Endothelial cell of umbilical vein (primary cell): ENCODE measurements around the gene BLID. TPM values are rescaled to one million over a fixed set of nuclear protein-coding genes. Genes with fewer than 3 reads are reported as not detected.

Experiments used
- BruUV-seq: library from RNA; stranded (reverse); fragments of 400-500 nt; replicated peaks from 2 replicates; lab custom pipeline; 2021; lab: Mats Ljungman, UMichigan
- CTCF ChIA-PET: fragments of 300-600, 350-600 bp; sonication (Branson Sonifier 250); formaldehyde crosslinking; loops from one replicate; lab custom pipeline; 2021; ENCODE audit warnings: antibody characterized with exemption, inconsistent platforms; lab: Charles Lee
- POLR2A ChIA-PET: fragments of 300-600, 350-600 bp; sonication (Branson Sonifier 250); formaldehyde crosslinking; loops from one replicate; lab custom pipeline; 2021; ENCODE audit warnings: antibody characterized with exemption, inconsistent platforms; lab: Charles Lee
- DNase-seq: peaks from one replicate; pipeline ENCODE4 v3.0.0-alpha.2; 2011; ENCODE audit warnings: low read depth, low spot score
- FAIRE-seq: peaks from 2 replicates; lab custom pipeline; 2011; peaks lifted over from hg19 to GRCh38; lab: Jason Lieb, UNC
- H2AFZ ChIP-seq: 2 replicates; pipeline ENCODE4 v1.6.0; 2012; ENCODE audit warnings: low read depth, low read length, control low read depth, inconsistent platforms
- H3K27ac ChIP-seq: 2 replicates; pipeline ENCODE4 v1.5.1; 2011; ENCODE audit warnings: low read depth, mild to moderate bottlenecking, control low read depth, low read length, moderate library complexity; ENCODE audit not compliant: insufficient read depth
- H3K27me3 ChIP-seq, 2 experiments: 2 replicates each; pipeline versions ENCODE4 v1.6.0 to v1.6.1; 2011; ENCODE audit warnings: low read length in 2 of 2, mixed read lengths in 1 of 2; ENCODE audit not compliant: control insufficient read depth in 2 of 2, insufficient read depth in 2 of 2
- H3K36me3 ChIP-seq, 2 experiments: 2 replicates in 1 of 2; 3 replicates in 1 of 2; pipeline ENCODE4 v1.5.1; 2011; ENCODE audit warnings: low read length in 2 of 2, mild to moderate bottlenecking in 1 of 2, moderate library complexity in 1 of 2; ENCODE audit not compliant: control insufficient read depth in 2 of 2, insufficient read depth in 2 of 2; ENCODE audit errors: extremely low read depth in 1 of 2
- H3K4me1 ChIP-seq: 3 replicates; pipeline ENCODE4 v1.5.1; 2011; ENCODE audit warnings: mild to moderate bottlenecking, low read length; ENCODE audit not compliant: control insufficient read depth, insufficient read depth; ENCODE audit errors: extremely low read depth
- H3K4me2 ChIP-seq: 2 replicates; pipeline ENCODE4 v1.6.1; 2011; ENCODE audit warnings: low read length, control low read depth, mixed read lengths; ENCODE audit not compliant: insufficient read depth
- H3K4me3 ChIP-seq, 3 experiments: fragments of 200-600 bp in 1 of 3; sonication (generic), shearing (Covaris generic) in 1 of 3; replicated peaks in 1 of 3; 2 replicates each; pipeline ENCODE4 v1.5.1; 2011 to 2016; ENCODE audit warnings: control low read depth in 3 of 3, low read length in 3 of 3, mild to moderate bottlenecking in 2 of 3, inconsistent platforms in 1 of 3, low read depth in 1 of 3, moderate library complexity in 1 of 3; ENCODE audit not compliant: insufficient read depth in 1 of 3
- H3K79me2 ChIP-seq: 2 replicates; pipeline ENCODE4 v1.6.0; 2012; ENCODE audit warnings: low read length, inconsistent platforms; ENCODE audit not compliant: control insufficient read depth, insufficient read depth
- H3K9ac ChIP-seq: replicated peaks from 2 replicates; pipeline ENCODE3; 2011; ENCODE audit warnings: low read length, control low read depth; ENCODE audit not compliant: insufficient read depth; ENCODE audit errors: extremely low read depth
- H3K9me1 ChIP-seq: replicated peaks from 3 replicates; pipeline ENCODE4 v1.6.0; 2011; ENCODE audit warnings: mild to moderate bottlenecking, low read length; ENCODE audit not compliant: control insufficient read depth, insufficient read depth; ENCODE audit errors: extremely low read depth
- H3K9me3 ChIP-seq: replicated peaks from 2 replicates; pipeline ENCODE4 v1.5.1; 2012; ENCODE audit warnings: low read length, inconsistent platforms; ENCODE audit not compliant: control insufficient read depth, insufficient read depth
- H4K20me1 ChIP-seq: replicated peaks from 2 replicates; pipeline ENCODE3; 2011; ENCODE audit warnings: mild to moderate bottlenecking, low read length; ENCODE audit not compliant: control insufficient read depth, insufficient read depth; ENCODE audit errors: extremely low read depth
- CTCF ChIP-seq, 2 donors: IDR thresholded peaks; 1 replicate in 1 of 2; 2 replicates in 1 of 2; pipeline ENCODE4 v1.5.1; 2011; ENCODE audit warnings: low read length in 2 of 2, mild to moderate bottlenecking in 2 of 2, moderate library complexity in 2 of 2, control low read depth in 1 of 2, inconsistent platforms in 1 of 2, low read depth in 1 of 2; ENCODE audit not compliant: insufficient read depth in 1 of 2; ENCODE audit errors: extremely low read depth in 1 of 2
- EZH2 ChIP-seq: IDR thresholded peaks from 2 replicates; pipeline ENCODE4 v1.6.1; 2012; ENCODE audit warnings: borderline replicate concordance, low read depth, mild to moderate bottlenecking, moderate library complexity, low read length, inconsistent platforms; ENCODE audit not compliant: severe bottlenecking
- FOS ChIP-seq: IDR thresholded peaks from 2 replicates; pipeline ENCODE4 v1.6.1; 2011; ENCODE audit warnings: mild to moderate bottlenecking, low read length, moderate library complexity, borderline replicate concordance; ENCODE audit not compliant: insufficient read depth
- MAX ChIP-seq: IDR thresholded peaks from 2 replicates; pipeline ENCODE4 v1.6.1; 2011; ENCODE audit not compliant: insufficient read depth, insufficient read length
- MYC ChIP-seq: IDR thresholded peaks from one replicate; pipeline ENCODE4 v1.6.1; 2011; ENCODE audit warnings: mild to moderate bottlenecking, low read depth, low read length
- POLR2A ChIP-seq: IDR thresholded peaks from 2 replicates; pipeline ENCODE4 v1.6.1; 2012; ENCODE audit warnings: low read depth, mild to moderate bottlenecking, control low read depth, low read length
- dilution Hi-C: fragments of 300-500 bp; cut with MboI; formaldehyde crosslinking; loops from one replicate; pipeline ENCODE4 v1.15.0; 2019; ENCODE audit warnings: low sequenced_read_pairs; ENCODE audit not compliant: extremely low pct_ligation_motif_present
- intact Hi-C: fragments of 100-400 bp; cut with micrococcal nuclease; formaldehyde crosslinking; loops from one replicate; pipeline ENCODE4 v1.10.0; 2022
- polyA plus RNA-seq, 4 experiments: library from polyadenylated mRNA; depleted of rRNA in 3 of 4; stranded (reverse) in 3 of 4; unstranded in 1 of 4; fragments of >200 nt; gene quantifications; 2 replicates each; pipeline versions ENCODE4 v1.2.1 to v1.2.3, GENCODE V29; 2011 to 2012; ENCODE audit warnings: missing spikeins in 1 of 4
- total RNA-seq: library from RNA; stranded (reverse); gene quantifications from 2 replicates; pipeline ENCODE4 v1.2.3, GENCODE V29; 2021

BLID gene
- total and polyA plus RNA-seq, 2 donors (not counting 3 experiments of a cell fraction or from before 2014, with no cell fraction given): 0.12 to 3.5 TPM

- Histone ChIP-seq H3K4me1 (peaks cover 60% of the 10 kb centered on the region), H3K4me3 (no peak overlapping the region), H3K36me3 (peaks cover 0 to 6% of the 10 kb centered on the region in 2 experiments), H4K20me1 (no peaks in the 10 kb centered on the region), H3K9me3 (no peaks in the 10 kb centered on the region), H2AFZ (no peak overlapping the region), H3K4me2 (no peak overlapping the region), H3K9ac (no peak overlapping the region), H3K9me1 (no peaks in the 10 kb centered on the region), H3K79me2 (peaks cover 75% of the 10 kb centered on the region), H3K27me3 (no peaks in the 10 kb centered on the region), H3K27ac (no peak overlapping the region)
- no peak for TF ChIP-seq POLR2A
- TF ChIP-seq MYC: no peak
- no peak for TF ChIP-seq EZH2
- no peak for TF ChIP-seq MAX
- no peak for TF ChIP-seq CTCF (IDR thresholded peaks at IDR 0.05; ENCODE audit: extremely low read depth in 1 of 2, insufficient read depth in 1 of 2, low read depth in 1 of 2, low read length in 2 of 2)
- no peak for TF ChIP-seq FOS
- no peak for DNase-seq
- intact Hi-C loops (no loop called here), dilution Hi-C loops (no loop called here)
- ChIA-PET POLR2A (no interaction called here), CTCF (interaction anchor here (0.6 kb wide), 1 partner anchor 24 kb away, joined by 4 read pairs; no protein-coding TSS in a partner anchor)
- FAIRE-seq: no peak
- no TSS peak for BruUV-seq
These were observed 25.7 kb upstream of the BLID start for GRCh38 chr11:122141725-122142124.

GRCh38 chr11:122140500-122140899, 24.5 kb upstream of the BLID start:
- H3K27ac ChIP-seq: no peak overlapping the region
- CTCF ChIA-PET: interaction anchor here (1.4 to 2.6 kb wide), 2 partner anchors 51 to 62 kb away, joined by 6 to 21 read pairs; no protein-coding TSS in a partner anchor
- no peak for FAIRE-seq
- no peak overlapping the region for H3K4me3 ChIP-seq
- no peak overlapping the region for H2AFZ ChIP-seq
- H3K9me3 ChIP-seq: no peaks in the 10 kb centered on the region
- H3K79me2 ChIP-seq: peaks cover 75% of the 10 kb centered on the region
- TF ChIP-seq POLR2A: no peak
- peak; percentile 72 for TF ChIP-seq FOS
- POLR2A ChIA-PET: no interaction called here
- no peaks in the 10 kb centered on the region for H4K20me1 ChIP-seq
- dilution Hi-C loops: no loop called here
- no TSS peak for BruUV-seq
- intact Hi-C loops: no loop called here
- H3K4me2 ChIP-seq: peak overlapping the region; percentile 12
- H3K9me1 ChIP-seq: no peaks in the 10 kb centered on the region
- no peaks in the 10 kb centered on the region for H3K27me3 ChIP-seq
- DNase-seq: peak; percentile 47
- peaks cover 0 to 6% of the 10 kb centered on the region in 2 experiments for H3K36me3 ChIP-seq
- no peak overlapping the region for H3K9ac ChIP-seq
- H3K4me1 ChIP-seq: peaks cover 65% of the 10 kb centered on the region
